Stimulated activated CD8-positive, alpha-beta memory T cell treated with anti-CD3 and anti-CD28 coated beads, Interleukin-4, amount 100 ng/mL, for 1 hour (primary cell): ENCODE results near the gene IFIT2.
"Not testable (repeated sequence)": the region's sequence is repeated elsewhere in the genome, so short reads cannot be mapped to it uniquely, and the experiment has no call there.

Experiments
- DNase-seq, 2 donors: peaks; one replicate each; pipeline ENCODE4 v3.0.0-alpha.2; 2020; ENCODE audit warnings: low read depth in 2 of 2, low spot score in 1 of 2

The IFIT2 gene

DNA sequence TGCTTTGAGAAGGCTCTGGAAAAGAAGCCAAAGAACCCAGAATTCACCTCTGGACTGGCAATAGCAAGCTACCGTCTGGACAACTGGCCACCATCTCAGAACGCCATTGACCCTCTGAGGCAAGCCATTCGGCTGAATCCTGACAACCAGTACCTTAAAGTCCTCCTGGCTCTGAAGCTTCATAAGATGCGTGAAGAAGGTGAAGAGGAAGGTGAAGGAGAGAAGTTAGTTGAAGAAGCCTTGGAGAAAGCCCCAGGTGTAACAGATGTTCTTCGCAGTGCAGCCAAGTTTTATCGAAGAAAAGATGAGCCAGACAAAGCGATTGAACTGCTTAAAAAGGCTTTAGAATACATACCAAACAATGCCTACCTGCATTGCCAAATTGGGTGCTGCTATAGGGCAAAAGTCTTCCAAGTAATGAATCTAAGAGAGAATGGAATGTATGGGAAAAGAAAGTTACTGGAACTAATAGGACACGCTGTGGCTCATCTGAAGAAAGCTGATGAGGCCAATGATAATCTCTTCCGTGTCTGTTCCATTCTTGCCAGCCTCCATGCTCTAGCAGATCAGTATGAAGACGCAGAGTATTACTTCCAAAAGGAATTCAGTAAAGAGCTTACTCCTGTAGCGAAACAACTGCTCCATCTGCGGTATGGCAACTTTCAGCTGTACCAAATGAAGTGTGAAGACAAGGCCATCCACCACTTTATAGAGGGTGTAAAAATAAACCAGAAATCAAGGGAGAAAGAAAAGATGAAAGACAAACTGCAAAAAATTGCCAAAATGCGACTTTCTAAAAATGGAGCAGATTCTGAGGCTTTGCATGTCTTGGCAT is 4.8 kb downstream of the IFIT2 start:
- no peak for DNase-seq

DNA sequence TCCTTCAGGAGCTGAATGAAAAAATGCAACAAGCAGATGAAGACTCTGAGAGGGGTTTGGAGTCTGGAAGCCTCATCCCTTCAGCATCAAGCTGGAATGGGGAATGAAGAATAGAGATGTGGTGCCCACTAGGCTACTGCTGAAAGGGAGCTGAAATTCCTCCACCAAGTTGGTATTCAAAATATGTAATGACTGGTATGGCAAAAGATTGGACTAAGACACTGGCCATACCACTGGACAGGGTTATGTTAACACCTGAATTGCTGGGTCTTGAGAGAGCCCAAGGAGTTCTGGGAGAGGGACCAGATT is 5.4 kb downstream of the IFIT2 start:
- no peak for DNase-seq

DNA sequence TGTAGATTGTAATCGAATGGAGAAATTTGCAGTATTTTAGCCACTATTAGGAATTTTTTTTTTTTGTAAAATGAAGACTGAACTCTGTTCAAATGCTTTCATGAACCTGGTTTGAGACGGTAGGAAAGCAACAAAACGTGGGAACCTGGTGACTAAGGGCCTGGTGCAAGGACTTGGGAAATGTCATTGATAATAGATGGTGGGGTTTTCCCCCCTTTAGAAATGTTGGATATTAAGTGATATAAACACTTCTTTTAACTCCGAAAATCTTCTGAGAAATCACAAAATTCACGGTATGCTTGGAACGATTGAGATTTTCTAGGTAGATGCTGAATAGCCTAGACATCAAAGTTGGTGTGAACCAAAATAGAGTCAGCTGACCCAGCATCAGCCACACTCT is 6.4 kb downstream of the IFIT2 start:
- no peak for DNase-seq

DNA sequence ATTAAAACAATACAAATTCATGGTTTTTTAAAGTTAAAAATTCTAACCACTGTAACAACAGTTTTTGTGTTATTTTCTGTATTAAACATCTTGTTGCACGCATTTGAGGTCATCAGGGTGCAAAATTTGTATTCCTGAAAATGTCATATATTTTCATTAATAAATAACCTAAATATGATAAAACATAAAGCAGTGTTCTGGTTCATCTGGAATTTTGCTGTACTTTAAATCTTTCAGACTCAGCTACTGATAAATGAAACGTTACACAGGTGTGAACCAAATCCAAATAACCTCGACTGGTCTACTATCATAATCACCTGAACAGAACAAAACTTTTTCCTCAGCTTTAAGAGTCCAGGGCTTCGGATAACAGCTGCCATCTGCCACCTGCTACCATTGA is 6.9 kb downstream of the IFIT2 start:
- no peak for DNase-seq

DNA sequence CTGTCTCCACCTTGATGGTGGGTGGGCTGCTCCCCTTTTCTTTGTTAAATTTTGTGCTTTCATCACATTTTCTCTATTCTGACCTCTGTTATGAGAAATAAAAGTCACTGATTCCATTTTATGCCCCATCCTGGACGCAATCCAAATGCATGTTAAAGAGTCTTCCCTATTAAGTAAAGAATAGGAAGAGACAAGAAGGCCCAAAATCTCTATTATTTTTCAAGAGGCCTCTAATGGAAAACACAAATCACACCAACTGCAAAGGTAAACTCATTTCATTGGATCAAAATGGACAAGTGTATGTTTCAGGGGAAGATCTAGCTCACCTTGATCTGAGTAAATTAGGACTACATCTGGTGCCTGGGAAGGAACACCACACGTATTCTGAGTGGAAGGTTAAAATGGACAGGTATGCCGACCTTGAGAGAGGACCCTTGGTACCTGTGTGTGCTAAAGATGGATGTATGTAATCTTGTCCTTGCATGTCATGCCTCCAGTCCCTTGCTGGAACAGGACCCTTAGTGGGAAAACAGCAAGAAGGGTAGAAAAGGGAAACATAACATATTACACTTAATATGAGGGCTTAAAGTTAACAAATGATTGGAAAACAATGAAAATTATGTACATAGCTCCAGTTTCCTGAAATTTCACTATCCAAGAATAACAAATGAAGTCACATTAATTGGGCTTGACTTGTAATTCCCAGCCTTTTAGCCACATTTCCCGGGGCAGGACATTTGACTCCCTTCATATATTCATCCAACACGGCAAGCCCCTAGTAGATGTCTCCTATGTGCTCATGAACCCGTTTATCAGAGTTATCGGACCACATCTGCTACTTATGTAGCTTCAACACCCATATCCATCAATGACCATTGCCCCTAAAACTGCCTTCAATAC is 7.6 kb downstream of the IFIT2 start:
- DNase-seq = no peak

DNA sequence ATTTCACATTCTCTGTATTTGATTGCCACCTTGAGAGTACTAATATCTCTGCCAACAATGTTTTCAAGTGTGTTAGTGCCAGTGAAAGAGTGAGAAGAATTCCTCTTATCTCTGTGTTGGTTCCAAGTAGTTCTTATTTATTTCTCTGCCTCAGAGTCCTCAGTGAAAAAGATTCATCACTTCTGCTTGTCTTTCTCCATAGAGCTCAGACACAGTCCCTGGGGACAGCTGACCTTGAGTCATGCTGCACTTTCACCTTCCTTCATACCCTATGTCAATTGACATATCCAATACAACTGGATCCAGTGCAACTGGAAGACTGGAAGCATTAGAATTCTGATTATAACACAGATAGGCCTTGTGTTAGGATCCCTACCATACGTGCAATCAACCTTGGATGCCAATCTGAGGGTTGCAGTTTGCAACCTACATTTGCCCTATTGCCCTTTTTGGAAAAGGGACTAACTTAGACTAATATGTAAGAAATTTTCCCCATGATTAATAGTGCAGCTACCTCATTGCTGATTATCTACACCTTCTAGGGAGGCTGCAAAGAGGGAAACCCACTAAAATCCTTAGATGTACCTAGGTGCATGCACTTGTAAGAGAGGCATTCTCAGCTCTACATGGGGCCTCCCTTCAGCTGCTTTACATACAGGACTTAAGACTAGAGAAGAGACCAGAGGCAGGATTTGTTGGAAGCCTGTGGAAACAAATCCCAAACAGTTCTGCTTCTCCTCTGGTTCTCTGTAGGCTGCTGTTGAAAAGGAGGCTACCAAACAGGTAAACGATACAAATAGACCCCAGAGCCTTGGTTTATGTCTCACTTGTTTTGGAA is 8.4 kb downstream of the IFIT2 start:
- DNase-seq = no peak

DNA sequence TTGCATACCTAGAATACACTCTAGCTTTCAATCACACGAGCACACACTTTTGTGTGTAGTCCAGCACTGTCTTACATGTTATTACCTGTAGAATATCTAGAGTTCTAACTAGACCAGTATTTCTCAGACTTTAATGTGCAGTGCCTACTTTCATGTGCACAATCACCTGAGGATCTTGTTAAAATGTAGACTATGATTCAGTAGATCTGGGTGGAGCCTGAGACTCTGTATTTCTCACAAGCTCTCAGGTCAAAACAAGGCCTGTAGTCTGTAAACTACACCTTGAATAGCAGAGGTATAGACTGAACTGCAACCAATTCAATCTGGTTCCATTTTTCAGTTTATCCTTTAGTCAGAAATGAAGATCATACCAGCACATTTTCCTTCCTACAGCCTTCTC is 11.1 kb downstream of the IFIT2 start:
- no peak for DNase-seq

DNA sequence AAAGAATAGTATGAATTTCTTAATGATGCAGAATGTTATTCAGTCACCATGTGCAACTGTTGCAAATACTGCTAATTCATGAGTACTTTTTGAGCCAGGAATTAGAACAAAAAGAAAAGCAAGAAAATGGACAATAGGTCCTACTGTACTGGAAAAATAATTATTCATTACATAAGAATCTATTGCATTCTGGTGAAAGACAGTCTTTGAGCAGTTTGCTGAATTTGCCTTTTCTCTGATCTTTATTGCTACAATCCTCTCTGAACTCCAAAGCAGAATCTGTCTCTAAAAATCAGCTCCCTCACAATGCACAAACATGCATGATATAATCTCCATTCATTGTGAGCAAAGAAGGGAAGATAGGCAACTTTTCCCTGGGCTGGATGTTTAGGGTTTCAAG is 12.8 kb downstream of the IFIT2 start:
- DNase-seq = no peak

DNA sequence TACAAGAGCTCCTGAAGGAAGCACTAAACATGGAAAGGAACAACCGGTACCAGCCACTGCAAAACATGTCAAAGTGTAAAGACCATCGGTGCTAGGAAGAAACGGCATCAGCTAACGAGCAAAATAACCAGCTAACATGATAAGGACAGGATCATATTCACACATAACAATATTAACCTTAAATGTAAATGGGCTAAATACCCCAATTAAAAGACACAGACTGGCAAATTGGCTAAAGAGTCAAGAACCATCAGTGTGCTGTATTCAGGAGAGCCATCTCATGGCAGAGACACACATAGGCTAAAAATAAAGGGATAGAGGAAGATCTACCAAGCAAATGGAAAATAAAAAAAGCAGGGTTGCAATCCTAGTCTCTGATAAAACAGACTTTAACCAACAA is 16.2 kb downstream of the IFIT2 start:
- not testable (repeated sequence) for DNase-seq

DNA sequence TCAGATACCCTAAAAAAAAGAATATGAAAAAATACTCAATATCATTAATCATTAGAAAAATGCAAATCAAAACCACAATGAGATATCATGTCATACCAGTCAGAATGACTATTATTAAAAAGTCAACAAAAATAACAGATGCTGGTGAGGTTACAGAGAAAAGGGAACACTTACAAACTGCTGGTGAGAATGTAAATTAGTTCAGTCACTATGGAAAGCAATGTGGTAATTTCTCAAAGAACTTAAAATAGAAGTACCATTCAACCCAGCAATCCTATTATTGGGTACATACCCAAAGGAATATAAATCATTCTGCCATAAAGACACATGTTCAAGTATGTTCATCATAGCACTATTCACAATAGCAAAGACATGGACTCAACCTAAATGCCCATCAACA is 23.2 kb downstream of the IFIT2 start:
- not testable (repeated sequence) for DNase-seq

DNA sequence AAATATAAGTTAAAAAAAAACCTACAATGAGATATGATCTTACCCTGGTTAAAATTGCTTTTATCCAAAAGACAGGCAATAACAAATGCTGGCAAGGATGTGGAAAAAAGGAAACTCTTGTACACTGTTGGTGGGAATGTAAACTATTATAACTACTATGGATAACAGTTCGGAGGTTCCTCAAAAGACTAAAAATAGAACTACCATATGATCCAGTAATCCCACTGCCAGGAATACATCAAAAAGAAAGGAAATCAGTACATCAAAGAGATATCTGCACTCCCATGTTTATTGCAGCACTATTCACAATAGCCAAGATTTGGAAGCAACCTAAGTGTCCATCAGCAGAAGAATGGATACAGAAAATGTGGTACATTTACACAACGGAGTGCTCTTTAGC is 24.0 kb downstream of the IFIT2 start:
- not testable (repeated sequence) for DNase-seq

DNA sequence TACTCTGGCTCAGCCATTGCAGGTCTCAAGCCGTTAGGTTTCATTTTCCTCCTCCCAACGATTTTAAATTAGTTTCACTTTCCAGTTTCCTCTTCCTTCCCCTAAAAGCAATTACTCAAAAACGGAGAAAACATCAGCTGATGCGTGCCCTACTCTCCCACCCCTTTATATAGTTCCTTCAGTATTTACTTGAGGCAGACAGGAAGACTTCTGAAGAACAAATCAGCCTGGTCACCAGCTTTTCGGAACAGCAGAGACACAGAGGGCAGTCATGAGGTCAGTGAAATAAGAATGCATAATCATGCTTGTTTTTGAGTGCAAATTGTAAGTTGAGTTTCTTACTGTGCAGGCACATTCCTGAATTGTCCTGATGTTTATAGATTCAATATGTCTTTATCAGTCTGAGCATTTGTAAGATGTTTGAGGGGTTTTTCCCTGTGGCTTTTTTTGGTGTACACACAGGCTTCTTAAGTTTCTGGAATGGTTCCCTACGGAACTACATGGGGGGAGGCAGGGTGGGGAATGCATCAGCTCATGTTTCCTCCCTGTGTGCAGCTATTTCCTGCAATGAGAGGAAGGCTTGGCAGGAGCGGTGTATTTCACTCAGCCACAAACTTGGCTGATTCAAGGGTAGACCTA is 26.1 kb downstream of the IFIT2 start, which contains the start of gene IFIT3:
Gene IFIT3 (plus strand): TSS at position 195 of the 639 bp plus-strand sequence. CDS start 77 bp downstream, at position 272.
- no peak for DNase-seq

DNA sequence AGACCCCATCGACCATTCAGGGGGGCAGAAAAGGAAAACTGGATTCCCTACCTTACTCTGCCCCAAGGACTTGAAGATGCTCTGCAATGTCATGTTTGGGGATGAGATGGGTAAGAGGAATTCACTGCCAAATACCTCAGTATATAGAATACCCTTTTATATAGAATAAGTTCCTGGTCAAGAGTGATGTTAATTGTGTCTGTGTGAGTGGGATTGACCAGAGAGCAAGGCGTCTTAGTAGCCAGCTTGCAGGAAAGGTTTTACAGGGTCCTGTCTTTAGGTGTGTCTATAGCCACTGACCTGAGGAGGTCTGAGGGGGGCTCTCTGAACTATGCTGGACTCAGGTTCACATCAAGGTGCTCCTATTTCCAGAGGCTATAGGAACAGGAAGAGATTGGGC is 27.3 kb downstream of the IFIT2 start:
- no peak for DNase-seq

DNA sequence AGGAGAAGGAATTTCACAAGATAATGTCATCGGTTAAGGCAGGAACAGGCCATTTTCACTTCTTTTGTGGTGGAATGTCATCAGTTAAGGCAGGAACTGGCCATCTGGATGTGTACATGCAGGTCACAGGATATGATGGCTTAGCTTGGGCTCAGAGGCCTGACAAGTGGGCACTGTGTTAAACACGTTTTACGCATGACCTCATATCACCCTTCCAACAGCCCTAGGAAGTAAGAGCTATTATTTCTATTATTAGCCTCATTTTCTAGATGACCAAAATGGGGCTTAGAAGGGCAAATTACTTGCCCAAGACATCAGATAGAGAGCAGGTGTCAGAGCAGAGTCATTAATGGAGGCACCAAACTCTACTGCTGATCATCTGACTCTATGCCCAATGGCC is 28.2 kb downstream of the IFIT2 start:
- not testable (repeated sequence) for DNase-seq

DNA sequence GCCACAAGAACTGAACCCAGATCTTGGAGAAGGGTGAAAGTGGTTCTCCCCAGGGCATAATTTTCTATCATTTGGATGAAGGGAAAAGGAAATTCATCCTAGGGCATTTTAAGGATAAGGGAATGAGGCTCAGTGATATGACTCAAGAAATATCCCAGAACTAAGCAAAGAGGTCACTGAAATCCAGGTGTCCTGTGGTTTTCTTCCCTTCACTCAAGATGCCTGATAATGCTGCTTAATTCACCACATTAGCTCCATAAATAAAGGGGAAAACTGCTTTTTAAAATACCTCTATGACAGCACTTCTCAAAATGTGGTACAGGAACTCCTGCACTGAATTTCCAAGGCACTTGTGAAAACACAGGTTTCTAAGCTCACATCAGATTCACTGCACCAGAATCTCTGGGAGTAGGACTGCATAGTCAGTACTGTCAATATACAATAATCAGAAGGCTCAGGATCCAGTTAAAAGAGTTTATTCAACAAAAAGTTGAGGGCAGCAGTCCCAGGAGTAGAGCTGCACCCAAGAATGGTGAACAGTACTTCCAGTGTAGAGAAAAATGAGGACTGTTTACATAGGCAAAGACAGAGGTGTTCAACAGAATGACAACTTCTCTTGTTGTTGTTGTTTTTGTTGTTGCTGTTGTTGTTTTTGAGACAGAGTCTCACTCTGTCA is 28.8 kb downstream of the IFIT2 start:
- DNase-seq = no peak

DNA sequence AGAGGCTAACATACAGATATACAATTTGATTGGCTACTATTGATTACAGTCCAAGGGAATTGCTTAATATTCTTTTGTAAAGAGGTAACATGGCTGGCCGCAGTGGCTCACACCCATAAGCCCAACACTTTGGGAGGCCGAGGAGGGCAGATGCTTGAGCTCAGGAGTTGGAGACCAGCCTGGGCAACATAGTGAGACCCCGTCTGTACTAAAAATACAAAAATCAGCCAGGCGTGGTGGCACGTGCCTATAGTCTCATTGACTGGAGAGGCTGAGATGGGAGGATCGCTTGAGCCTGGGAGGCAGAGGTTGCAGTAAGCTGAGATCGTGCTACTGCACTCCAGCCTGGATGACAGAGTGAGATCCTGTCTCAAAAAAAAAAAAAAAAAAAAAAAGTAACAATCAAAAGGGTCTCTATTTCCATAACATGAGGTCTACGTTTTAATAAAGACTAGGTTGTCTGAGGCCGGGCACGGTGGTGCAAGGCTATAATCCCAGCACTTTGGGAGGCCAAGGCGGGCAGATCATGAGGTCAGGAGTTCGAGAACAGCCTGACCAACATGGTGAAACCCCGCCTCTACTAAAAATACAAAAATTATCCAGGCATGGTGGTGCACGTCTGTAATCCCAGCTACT is 29.8 kb downstream of the IFIT2 start:
- DNase-seq = not testable (repeated sequence)

DNA sequence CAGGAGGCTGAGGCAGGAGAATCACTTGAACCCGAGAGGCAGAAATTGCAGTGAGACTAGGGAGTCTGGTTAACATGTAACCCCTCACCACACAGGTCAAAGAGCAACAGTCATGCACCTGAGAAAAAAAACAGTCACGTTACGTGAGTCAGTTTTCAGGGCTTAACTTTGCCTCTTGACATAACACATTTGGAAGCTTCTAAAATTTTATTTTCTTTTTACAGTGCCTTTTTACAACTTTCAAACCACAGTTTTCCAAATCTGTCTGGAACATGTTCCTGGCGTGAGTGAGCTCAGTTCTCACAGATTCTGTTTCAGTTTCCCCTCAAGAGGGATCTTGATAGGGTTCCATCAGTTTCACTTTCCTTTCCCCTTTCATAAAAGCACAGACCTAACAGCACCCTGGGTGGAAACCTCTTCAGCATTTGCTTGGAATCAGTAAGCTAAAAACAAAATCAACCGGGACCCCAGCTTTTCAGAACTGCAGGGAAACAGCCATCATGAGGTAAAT is 30.3 kb downstream of the IFIT2 start:
- DNase-seq = no peak

DNA sequence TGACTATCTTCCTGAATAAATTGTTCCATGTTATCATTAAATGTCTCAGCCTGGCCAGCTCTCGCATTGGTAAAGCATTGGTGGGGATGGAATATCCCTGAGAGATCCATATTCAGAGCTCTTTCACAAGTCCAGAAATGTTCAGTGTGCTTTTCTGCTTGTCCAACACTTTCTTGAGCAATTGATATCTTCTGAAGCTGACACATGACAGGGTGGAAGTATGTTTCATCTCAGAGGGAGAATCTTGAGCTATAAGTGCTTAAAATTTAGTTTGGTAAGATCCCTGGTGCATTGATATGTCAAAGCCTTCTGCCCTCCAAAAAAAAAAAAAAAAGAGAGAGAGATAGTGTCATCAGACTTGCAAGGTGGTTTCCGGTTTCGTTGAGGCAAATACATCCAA is 33.4 kb downstream of the IFIT2 start:
- DNase-seq = no peak

DNA sequence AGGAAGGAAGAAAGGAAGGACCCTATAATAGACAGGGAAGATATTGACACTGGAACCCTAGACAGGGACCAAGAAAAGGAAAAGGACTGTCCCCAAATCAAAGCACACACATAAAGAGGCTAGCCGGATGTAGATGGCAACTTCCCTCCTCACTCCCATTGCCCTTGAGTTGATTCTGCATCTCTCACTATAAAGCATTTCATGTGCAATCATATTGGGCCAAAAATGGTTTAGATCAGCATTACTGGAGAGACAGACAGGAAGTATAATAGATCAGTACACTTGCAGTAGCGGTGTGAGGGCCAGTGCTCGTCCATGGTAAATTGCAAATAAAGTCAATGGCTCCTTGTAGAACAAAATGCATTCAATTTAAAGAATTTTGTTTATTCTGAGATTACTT is 34.4 kb downstream of the IFIT2 start:
- DNase-seq = no peak

DNA sequence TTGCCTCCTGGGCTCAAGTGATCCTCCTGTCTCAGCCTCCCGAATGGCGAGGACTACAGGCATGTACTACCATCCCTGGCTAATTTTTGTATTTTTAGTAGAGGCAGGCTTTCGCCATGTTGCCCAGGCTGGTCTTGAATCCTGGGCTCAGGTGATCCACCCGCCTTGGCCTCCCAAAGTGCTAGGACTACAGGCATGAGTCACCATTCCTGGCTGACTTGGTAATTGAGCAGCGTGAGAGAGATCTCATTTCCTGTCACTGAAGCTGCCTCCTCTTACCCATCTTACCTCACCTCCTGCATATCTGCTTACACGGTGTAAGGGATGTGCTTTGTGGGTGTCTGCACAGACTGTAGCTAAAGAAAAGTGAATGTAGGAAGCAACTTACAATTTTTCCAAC is 35.6 kb downstream of the IFIT2 start:
- no peak for DNase-seq
